Right lobe of liver (tissue), 6 donors: ENCODE data around the gene TTLL10. TPM values are rescaled to one million over a fixed set of nuclear protein-coding genes. Genes with fewer than 3 reads are reported as not detected.

Source experiments
- ATAC-seq, 4 donors: fragments of 200-7000 bp; cut with Tn5 transposase; one replicate each; pipeline ENCODE4 v1.9.1; 2020; ENCODE audit warnings: mild to moderate bottlenecking in 4 of 4, moderate library complexity in 4 of 4
- DNase-seq, 3 donors: peaks; one replicate each; pipeline ENCODE4 v3.0.0-alpha.2; 2020
- H3K27ac ChIP-seq, 3 donors: fragments of 200-600 bp; one replicate each; pipeline ENCODE4 v1.8.0; 2022
- H3K27me3 ChIP-seq, 2 donors: fragments of 200-600 bp; one replicate each; pipeline ENCODE4 v1.8.0; 2022
- H3K36me3 ChIP-seq, 4 donors: fragments of 200-600 bp; sonication (generic) in 1 of 4; one replicate each; pipeline versions ENCODE4 v1.5.1 to v1.8.0; 2017 to 2022; ENCODE audit warnings: control low read depth in 1 of 4
- H3K4me1 ChIP-seq, 4 donors: fragments of 200-600 bp; sonication (generic) in 1 of 4; one replicate each; pipeline versions ENCODE4 v1.5.1 to v1.8.0; 2017 to 2022; ENCODE audit warnings: control low read depth in 1 of 4
- H3K4me3 ChIP-seq, 3 donors: fragments of 200-600 bp; one replicate each; pipeline ENCODE4 v1.8.0; 2022
- H3K9me3 ChIP-seq, 4 donors: fragments of 200-600 bp; sonication (generic) in 1 of 4; one replicate each; pipeline versions ENCODE4 v1.5.1 to v1.8.0; 2017 to 2022; ENCODE audit warnings: control low read depth in 1 of 4
- CTCF ChIP-seq, 4 donors: fragments of 200-600 bp in 3 of 4; fragments of 450-650 bp in 1 of 4; IDR thresholded peaks; one replicate each; pipeline versions ENCODE4 v1.5.1 to v1.8.0; 2016 to 2022; ENCODE audit warnings: antibody characterized with exemption in 4 of 4, mild to moderate bottlenecking in 2 of 4
- POLR2A ChIP-seq: fragments of 450-650 bp; IDR thresholded peaks from one replicate; pipeline ENCODE4 v1.6.1; 2017; ENCODE audit warnings: antibody characterized with exemption, mild to moderate bottlenecking
- WGBS: methylation state at CpG from one replicate; pipeline ENCODE4 v1.1.6; 2018; ENCODE audit warnings: low coverage, low lambda C conversion rate; ENCODE audit not compliant: insufficient coverage; ENCODE audit errors: missing lambda C conversion rate; 5-methylcytosine and 5-hydroxymethylcytosine counted together
- intact Hi-C, 2 donors: fragments of 100-400 bp; cut with DNase I; formaldehyde crosslinking; loops; one replicate each; pipeline versions ENCODE4 v1.11.2 to v1.14.1; 2022
- total RNA-seq, 6 experiments: library from RNA; depleted of rRNA in 2 of 6; stranded (reverse); fragments of >200 nt in 2 of 6; fragmentation: NEBNext Ultra II Directional in 3 of 6; extraction: Animal tissue kit (Norgen Biotek cat#: 25700) in 3 of 6; gene quantifications; one replicate each; pipeline versions ENCODE4 v1.1.0 to v1.2.4, GENCODE V29; 2016 to 2023
- donor health status: DM: no; HTN: yes; CAD: no.
- donor health status: DM: no; HTN: no; CAD: no.
- donor health status: DM: no; HTN: no; CAD: no.
- donor health status: DM: no; HTN: yes; CAD: no.
- donor health status: DM: no; HTN: yes; CAD: no.

TTLL10 gene
- total RNA-seq, 6 experiments from 2014 or later: not detected

GRCh38 chr1:1178794-1179331 lies 5.2 kb downstream of the TTLL10 start:
- H3K4me3 ChIP-seq: no peak overlapping the region
- H3K9me3 ChIP-seq: no peaks in the 10 kb centered on the region
- no peak overlapping the region for H3K27ac ChIP-seq
- H3K36me3 ChIP-seq: no peaks in the 10 kb centered on the region
- WGBS: 45% methylated on average over 2 of the region's 32 CpGs
- H3K27me3 ChIP-seq: no peaks in the 10 kb centered on the region
- no peak for TF ChIP-seq POLR2A
- TF ChIP-seq CTCF (IDR thresholded peaks at IDR 0.05): no peak
- intact Hi-C loops: no loop called here
- no peaks in the 10 kb centered on the region for H3K4me1 ChIP-seq
- DNase-seq: peak in 1 of 3 donors; percentile 50
- ATAC-seq: no peak

- TF ChIP-seq CTCF (IDR thresholded peaks at IDR 0.05): no peak
- no peak for TF ChIP-seq POLR2A
- DNase-seq (peak in 1 of 3 donors; percentile 19), ATAC-seq (no peak)
- Histone ChIP-seq H3K27me3 (no peaks in the 10 kb centered on the region), H3K4me3 (no peak overlapping the region), H3K36me3 (no peaks in the 10 kb centered on the region), H3K4me1 (no peaks in the 10 kb centered on the region), H3K9me3 (no peaks in the 10 kb centered on the region), H3K27ac (no peak overlapping the region)
- intact Hi-C loops: no loop called here
- 45% methylated on average over 4 of the region's 25 CpGs for WGBS
These were observed 5.8 kb downstream of the TTLL10 start for GRCh38 chr1:1179346-1179982.

GRCh38 chr1:1179983-1180861 lies 6.5 kb downstream of the TTLL10 start:
- Histone ChIP-seq H3K27ac (no peak overlapping the region), H3K4me1 (no peaks in the 10 kb centered on the region), H3K36me3 (no peaks in the 10 kb centered on the region), H3K9me3 (no peaks in the 10 kb centered on the region), H3K27me3 (no peaks in the 10 kb centered on the region), H3K4me3 (no peak overlapping the region)
- intact Hi-C loops: no loop called here
- DNase-seq (peak in 2 of 3 donors; percentile 16 to 48), ATAC-seq (no peak)
- no CpG with 5 or more reads among the region's 51 CpGs for WGBS
- no peak for TF ChIP-seq CTCF (IDR thresholded peaks at IDR 0.05)
- TF ChIP-seq POLR2A: no peak

- no peaks in the 10 kb centered on the region for H3K4me1 ChIP-seq
- DNase-seq (peak in 1 of 3 donors; percentile 45), ATAC-seq (no peak)
- no peak overlapping the region for H3K4me3 ChIP-seq
- TF ChIP-seq POLR2A (no peak), CTCF (IDR thresholded peaks at IDR 0.05) (no peak)
- WGBS: 88% methylated on average over 19 of the region's 26 CpGs
- H3K36me3 ChIP-seq: no peaks in the 10 kb centered on the region
- H3K9me3 ChIP-seq: no peaks in the 10 kb centered on the region
- no peaks in the 10 kb centered on the region for H3K27me3 ChIP-seq
- H3K27ac ChIP-seq: no peak overlapping the region
- intact Hi-C loops: no loop called here
These were observed 7.7 kb downstream of the TTLL10 start for GRCh38 chr1:1181129-1181937.
